ENCODE measurements around the gene PLD3.
"Not testable (repeated sequence)": the region's sequence is repeated elsewhere in the genome, so short reads cannot be mapped to it uniquely, and the experiment has no call there.

Gene PLD3

GRCh38 chr19:40407714-40408597, 59.5 kb downstream of the PLD3 start:
- no peak for TF ChIP-seq MAX (IDR thresholded peaks at IDR 0.05; ENCODE audit: low read depth, low read length)
- TF ChIP-seq POLR2A (IDR thresholded peaks at IDR 0.05; ENCODE audit: extremely low read depth, insufficient read length), result no peak
- no peak for TF ChIP-seq MYC (IDR thresholded peaks at IDR 0.05; ENCODE audit: low read depth, low read length)
- TF ChIP-seq CTCF (IDR thresholded peaks at IDR 0.05; ENCODE audit: low read depth, low read length), result no peak
- no peak overlapping the region for H3K4me3 ChIP-seq (ENCODE audit: low read depth, low read length)
- peak; percentile 23 for DNase-seq (ENCODE audit: low read depth)

- not testable (repeated sequence) for H3K4me3 ChIP-seq (ENCODE audit: low read depth, low read length); DNase-seq (ENCODE audit: low read depth)
Measured at GRCh38 chr19:40408598-40408925, 60.1 kb downstream of the PLD3 start.

- no peak overlapping the region for H3K4me3 ChIP-seq (ENCODE audit: low read depth, low read length)
- TF ChIP-seq POLR2A (IDR thresholded peaks at IDR 0.05; ENCODE audit: extremely low read depth, insufficient read length) (no peak), CTCF (IDR thresholded peaks at IDR 0.05; ENCODE audit: low read depth, low read length) (no peak), MYC (IDR thresholded peaks at IDR 0.05; ENCODE audit: low read depth, low read length) (no peak), MAX (IDR thresholded peaks at IDR 0.05; ENCODE audit: low read depth, low read length) (no peak)
- DNase-seq (ENCODE audit: low read depth), result no peak
Measured at GRCh38 chr19:40410030-40410389, 61.5 kb downstream of the PLD3 start.

- no peak for TF ChIP-seq MAX (IDR thresholded peaks at IDR 0.05; ENCODE audit: low read depth, low read length)
- no peak for TF ChIP-seq CTCF (IDR thresholded peaks at IDR 0.05; ENCODE audit: low read depth, low read length)
- no peak for TF ChIP-seq POLR2A (IDR thresholded peaks at IDR 0.05; ENCODE audit: extremely low read depth, insufficient read length)
- TF ChIP-seq MYC (IDR thresholded peaks at IDR 0.05; ENCODE audit: low read depth, low read length), result no peak
- H3K4me3 ChIP-seq (ENCODE audit: low read depth, low read length), result no peak overlapping the region
- DNase-seq (ENCODE audit: low read depth), result no peak
Measured at GRCh38 chr19:40411125-40411842, 62.8 kb downstream of the PLD3 start.

GRCh38 chr19:40411958-40412499, 63.5 kb downstream of the PLD3 start:
- no peak for DNase-seq (ENCODE audit: low read depth)
- TF ChIP-seq POLR2A (IDR thresholded peaks at IDR 0.05; ENCODE audit: extremely low read depth, insufficient read length), result no peak
- no peak for TF ChIP-seq MYC (IDR thresholded peaks at IDR 0.05; ENCODE audit: low read depth, low read length)
- TF ChIP-seq MAX (IDR thresholded peaks at IDR 0.05; ENCODE audit: low read depth, low read length), result no peak
- TF ChIP-seq CTCF (IDR thresholded peaks at IDR 0.05; ENCODE audit: low read depth, low read length), result no peak
- H3K4me3 ChIP-seq (ENCODE audit: low read depth, low read length), result no peak overlapping the region

GRCh38 chr19:40412866-40413265, 64.4 kb downstream of the PLD3 start:
- no peak for TF ChIP-seq CTCF (IDR thresholded peaks at IDR 0.05; ENCODE audit: low read depth, low read length)
- no peak for TF ChIP-seq MYC (IDR thresholded peaks at IDR 0.05; ENCODE audit: low read depth, low read length)
- no peak for TF ChIP-seq MAX (IDR thresholded peaks at IDR 0.05; ENCODE audit: low read depth, low read length)
- no peak for TF ChIP-seq POLR2A (IDR thresholded peaks at IDR 0.05; ENCODE audit: extremely low read depth, insufficient read length)
- no peak for DNase-seq (ENCODE audit: low read depth)
- H3K4me3 ChIP-seq (ENCODE audit: low read depth, low read length), result no peak overlapping the region
